GM12872 (cell line): Measurements from ENCODE around the gene APLP2.

Experiments
- TF ChIP-seq, protein P1 (sequence below): IDR thresholded peaks from 3 replicates; pipeline ENCODE4 v1.5.1; 2011; ENCODE audit warnings: low read depth, mild to moderate bottlenecking, low read length, moderate library complexity; ENCODE audit not compliant: insufficient read depth

The APLP2 gene

DNA sequence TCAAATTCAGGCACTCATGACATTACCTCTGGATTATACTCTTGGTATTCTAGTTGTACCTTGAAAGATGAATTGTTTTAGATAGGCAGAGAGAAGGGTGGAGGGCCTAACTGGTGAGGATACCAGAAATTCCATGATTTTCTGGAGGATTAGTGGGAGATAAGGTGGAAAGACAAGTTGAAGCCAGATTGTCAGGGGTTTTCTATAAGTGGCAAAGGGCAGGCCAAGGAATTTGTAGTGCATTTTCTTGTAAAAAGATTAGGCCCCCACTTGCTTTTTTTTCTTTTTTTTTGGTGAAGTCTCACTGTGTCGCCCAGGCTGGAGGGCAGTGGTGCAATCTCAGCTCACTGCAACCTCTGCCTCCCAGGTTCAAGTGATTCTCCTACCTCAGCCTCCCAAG, 38.6 kb upstream of the APLP2 start:
- TF ChIP-seq, protein P1, sequence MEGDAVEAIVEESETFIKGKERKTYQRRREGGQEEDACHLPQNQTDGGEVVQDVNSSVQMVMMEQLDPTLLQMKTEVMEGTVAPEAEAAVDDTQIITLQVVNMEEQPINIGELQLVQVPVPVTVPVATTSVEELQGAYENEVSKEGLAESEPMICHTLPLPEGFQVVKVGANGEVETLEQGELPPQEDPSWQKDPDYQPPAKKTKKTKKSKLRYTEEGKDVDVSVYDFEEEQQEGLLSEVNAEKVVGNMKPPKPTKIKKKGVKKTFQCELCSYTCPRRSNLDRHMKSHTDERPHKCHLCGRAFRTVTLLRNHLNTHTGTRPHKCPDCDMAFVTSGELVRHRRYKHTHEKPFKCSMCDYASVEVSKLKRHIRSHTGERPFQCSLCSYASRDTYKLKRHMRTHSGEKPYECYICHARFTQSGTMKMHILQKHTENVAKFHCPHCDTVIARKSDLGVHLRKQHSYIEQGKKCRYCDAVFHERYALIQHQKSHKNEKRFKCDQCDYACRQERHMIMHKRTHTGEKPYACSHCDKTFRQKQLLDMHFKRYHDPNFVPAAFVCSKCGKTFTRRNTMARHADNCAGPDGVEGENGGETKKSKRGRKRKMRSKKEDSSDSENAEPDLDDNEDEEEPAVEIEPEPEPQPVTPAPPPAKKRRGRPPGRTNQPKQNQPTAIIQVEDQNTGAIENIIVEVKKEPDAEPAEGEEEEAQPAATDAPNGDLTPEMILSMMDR = no peak

DNA sequence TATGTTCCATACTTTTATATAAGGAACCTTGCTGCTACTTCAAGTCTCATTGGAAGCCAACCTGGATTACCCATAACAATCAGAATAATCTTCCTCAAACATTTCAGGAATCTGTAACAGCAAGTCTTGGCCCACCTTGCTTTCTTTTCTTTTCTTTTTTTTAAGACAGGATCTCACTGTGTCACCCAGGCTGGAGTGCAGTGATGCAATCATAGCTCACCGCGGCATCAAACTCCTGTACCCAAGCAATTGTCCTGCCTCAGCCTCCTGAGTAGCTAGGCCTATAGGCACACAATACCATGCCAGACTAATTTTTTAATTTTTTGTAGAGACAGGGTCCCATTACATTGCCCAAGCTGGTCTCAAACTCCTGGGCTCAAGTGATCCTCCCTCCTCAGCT, 37.7 kb upstream of the APLP2 start:
- TF ChIP-seq, protein P1 = no peak

DNA sequence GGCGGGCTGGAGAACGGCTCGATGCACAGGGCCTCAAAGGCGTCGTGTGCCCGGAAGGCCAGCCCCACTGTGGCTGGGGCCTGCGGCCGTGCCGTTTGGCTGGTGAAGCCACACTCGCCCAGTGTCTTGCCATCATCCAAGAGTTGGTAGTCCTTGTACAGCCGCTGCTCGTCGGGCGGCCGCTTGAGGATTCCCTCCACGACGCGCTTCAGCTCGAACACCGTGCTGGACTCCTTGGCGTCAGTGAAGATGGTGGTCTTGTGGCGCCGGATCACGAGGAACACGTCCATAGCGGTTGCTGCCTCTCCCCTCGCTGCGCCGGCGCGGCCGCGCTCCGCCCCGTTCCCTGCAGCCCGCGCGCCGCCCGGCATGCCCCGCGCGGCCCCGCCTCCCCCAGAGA, 36.8 kb upstream of the APLP2 start:
- TF ChIP-seq, protein P1 = no peak

DNA sequence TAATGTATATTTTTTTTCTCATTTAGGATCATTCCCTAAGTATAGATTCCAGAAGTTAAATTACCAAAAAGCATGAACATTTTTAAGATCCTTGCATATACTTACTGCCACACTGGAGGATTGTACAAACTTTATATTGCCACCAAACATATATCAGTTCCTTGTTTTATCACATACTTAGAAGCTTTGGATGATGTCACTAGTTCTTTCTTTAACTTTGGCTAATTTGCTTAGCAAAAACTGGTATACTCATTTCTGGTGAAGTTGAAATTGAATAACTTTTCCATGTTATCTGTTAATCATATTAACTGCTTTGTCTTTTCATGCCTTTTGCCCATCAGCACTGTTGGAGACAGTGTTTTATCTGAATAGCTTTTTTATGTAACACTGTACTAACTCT, 35.5 kb upstream of the APLP2 start:
- TF ChIP-seq, protein P1 = no peak

DNA sequence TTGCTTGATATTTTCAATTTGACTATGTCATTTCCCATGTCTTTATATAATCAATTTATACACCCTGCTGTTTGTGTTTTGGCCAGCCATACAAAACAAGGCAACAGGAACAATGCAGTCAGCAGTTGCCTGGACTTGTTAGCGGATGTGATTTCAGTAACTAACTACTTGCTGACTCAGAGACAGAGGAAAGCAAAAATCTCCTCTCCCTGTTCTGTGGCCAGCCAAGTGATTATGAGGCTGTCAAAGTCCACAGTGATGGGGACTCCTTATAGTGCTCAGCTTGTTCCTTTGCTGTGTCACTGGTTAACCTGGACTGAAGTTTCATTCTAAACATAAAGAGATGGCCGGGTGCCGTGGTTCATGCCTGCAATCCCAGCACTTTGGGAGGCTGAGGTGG, 32.6 kb upstream of the APLP2 start:
- TF ChIP-seq, protein P1 = no peak

DNA sequence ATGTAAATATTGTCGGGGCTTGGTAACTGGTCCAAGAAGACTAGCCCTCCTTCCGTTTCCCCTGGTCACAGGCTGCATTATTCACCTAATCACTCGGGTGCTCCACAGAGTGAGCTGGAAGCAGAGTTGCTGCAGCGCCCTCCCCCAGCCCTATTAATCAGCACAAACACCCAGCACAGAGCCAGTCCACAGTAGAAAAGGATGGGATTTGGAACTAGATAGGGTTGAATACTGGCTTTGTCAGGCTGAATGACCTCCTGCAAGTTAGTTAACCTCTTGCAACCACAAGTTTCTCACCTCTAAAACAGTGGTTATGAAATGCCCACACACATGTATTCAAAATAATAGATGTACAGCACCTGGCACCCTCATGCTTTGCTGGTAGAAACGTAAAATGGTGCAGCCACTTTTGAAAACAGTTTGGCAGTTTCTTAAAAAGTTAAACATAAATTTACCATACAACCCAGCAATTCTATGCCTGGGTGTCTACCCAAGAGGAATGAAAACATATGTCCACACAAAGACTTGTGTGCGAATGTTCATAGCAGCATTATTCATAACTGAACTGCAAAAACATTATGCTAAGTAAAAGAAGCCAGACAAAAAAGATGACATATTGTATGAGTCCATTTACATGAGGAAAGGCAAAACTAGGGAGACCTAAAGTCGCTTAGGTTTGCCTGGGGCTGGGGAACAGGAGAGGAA, 31.7 kb upstream of the APLP2 start:
- TF ChIP-seq, protein P1 = no peak

DNA sequence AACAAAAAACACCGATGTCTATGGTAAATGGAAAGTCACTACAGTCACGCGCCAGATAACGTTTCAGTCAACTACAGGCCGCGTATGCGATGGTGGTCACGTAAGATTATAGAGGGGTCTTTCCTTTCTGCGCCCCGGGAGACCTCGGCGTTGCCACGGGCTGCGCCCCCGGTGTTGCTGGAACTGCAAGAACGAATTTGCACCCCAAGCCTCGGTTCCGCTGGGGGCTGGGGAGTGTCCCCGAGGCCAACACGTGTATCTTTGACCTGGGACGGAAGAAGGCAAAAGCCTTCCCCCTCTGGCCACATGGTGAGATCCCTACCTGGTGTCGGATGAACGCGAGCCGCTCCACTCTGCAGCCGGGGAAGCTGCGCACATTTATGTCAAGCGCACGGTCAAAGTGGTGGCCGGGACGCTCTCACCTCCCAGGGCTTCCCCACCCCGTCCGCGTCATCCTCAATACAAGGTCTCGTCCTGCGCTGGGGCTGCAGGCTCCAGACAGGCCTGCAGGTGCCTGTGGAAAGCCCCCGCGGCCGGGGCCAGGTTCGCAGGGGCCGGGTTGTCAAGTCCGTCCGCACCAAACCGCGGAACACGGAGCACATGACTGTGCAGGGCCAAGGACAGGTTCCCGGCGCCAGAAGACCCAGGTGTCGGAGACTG, 29.3 kb upstream of the APLP2 start:
- TF ChIP-seq, protein P1 = no peak
